ENCODE data around the gene PRR32.

GRCh38 chrX:126820700-126821420 lies 1.3 kb downstream of the PRR32 start:
- TF ChIP-seq CTCF (IDR thresholded peaks at IDR 0.05) (no peak), POLR2AphosphoS5 (IDR thresholded peaks at IDR 0.05) (no peak), POLR2A (IDR thresholded peaks at IDR 0.05; ENCODE audit: low read depth) (no peak)
